SK-N-MC (cell line): ENCODE measurements around the gene ZDHHC21.

Source experiments
- EZH2 ChIP-seq: fragments of 200-600 bp; sonication (generic); IDR thresholded peaks from one replicate; pipeline ENCODE4 v1.6.1; 2017; ENCODE audit warnings: antibody characterized with exemption
- FOXP2 ChIP-seq: optimal IDR thresholded peaks from 2 replicates; pipeline ENCODE3; 2011; ENCODE audit warnings: mild to moderate bottlenecking, moderate library complexity; ENCODE audit not compliant: insufficient read depth; ENCODE audit errors: extremely low read length, control extremely low read depth
- POLR2AphosphoS5 ChIP-seq: IDR thresholded peaks from 2 replicates; pipeline ENCODE4 v1.6.1; 2012; ENCODE audit warnings: mild to moderate bottlenecking, low read depth, low read length, borderline replicate concordance

DNA sequence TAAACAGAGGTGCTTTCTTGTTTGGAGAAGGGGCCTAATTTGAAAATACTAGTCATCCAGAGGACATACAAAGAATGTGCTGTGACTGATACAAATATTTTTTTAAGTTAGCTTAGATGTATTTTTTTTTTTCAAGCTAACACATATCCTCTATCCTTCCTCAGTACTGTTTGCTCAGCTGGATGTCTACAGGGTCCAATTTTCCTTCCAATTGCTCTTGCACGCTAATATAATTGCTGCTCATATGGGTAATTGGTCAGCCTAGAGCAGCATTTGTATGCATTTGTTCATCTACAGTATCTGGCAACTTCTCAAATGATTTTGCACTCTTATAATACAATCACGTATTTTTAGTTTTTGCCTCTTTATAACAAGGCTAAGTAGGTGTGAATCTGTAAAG, 84.7 kb downstream of the ZDHHC21 start:
- TF ChIP-seq POLR2AphosphoS5 (no peak), EZH2 (no peak), FOXP2 (no peak)
